HG03135 (cell line): ENCODE measurements around the gene HSPA1A.
"Not testable (repeated sequence)": the region's sequence is repeated elsewhere in the genome, so short reads cannot be mapped to it uniquely, and the experiment has no call there.

ENCODE experiments used
- ATAC-seq: cut with Tn5 transposase; IDR thresholded peaks from one replicate; pipeline ENCODE4 v1.9.1; 2021; ENCODE audit warnings: mild to moderate bottlenecking, moderate library complexity; ENCODE audit not compliant: unreplicated experiment

Gene HSPA1A

GRCh38 chr6:31780507-31781243 is 34.7 kb upstream of the HSPA1A start:
- ATAC-seq, result no peak

- ATAC-seq, result no peak
Measured at GRCh38 chr6:31781244-31782125, 33.9 kb upstream of the HSPA1A start.

- ATAC-seq, result no peak
Measured at GRCh38 chr6:31782126-31782855, 33.1 kb upstream of the HSPA1A start.

GRCh38 chr6:31784098-31784925 is 31.0 kb upstream of the HSPA1A start:
- ATAC-seq, result no peak

GRCh38 chr6:31785475-31785874 is 29.9 kb upstream of the HSPA1A start:
- ATAC-seq, result no peak

- ATAC-seq, result no peak
Measured at GRCh38 chr6:31791324-31792089, 23.8 kb upstream of the HSPA1A start.

GRCh38 chr6:31792090-31792374 is 23.3 kb upstream of the HSPA1A start:
- no peak for ATAC-seq

- ATAC-seq, result no peak
Measured at GRCh38 chr6:31792761-31793171, 22.6 kb upstream of the HSPA1A start.

- not testable (repeated sequence) for ATAC-seq
Measured at GRCh38 chr6:31793927-31794245, 21.5 kb upstream of the HSPA1A start.

- ATAC-seq, result no peak
Measured at GRCh38 chr6:31794294-31794865, 21.0 kb upstream of the HSPA1A start.

- peak; percentile 3 for ATAC-seq
Measured at GRCh38 chr6:31794866-31795615, 20.3 kb upstream of the HSPA1A start.

GRCh38 chr6:31795616-31796298 is 19.6 kb upstream of the HSPA1A start, which contains the start of gene VARS1:
VARS1 (minus strand) TSS chr6:31795752; CDS start chr6:31795217, 535 bp downstream.
- peak; percentile 62 for ATAC-seq

GRCh38 chr6:31796993-31797385 is 18.4 kb upstream of the HSPA1A start:
- no peak for ATAC-seq

GRCh38 chr6:31797588-31797987 is 17.8 kb upstream of the HSPA1A start:
- ATAC-seq, result no peak

GRCh38 chr6:31799781-31800180 is 15.6 kb upstream of the HSPA1A start:
- ATAC-seq, result no peak

GRCh38 chr6:31801031-31801927 is 14.1 kb upstream of the HSPA1A start:
- ATAC-seq, result not testable (repeated sequence)

- peak; percentile 20 for ATAC-seq
Measured at GRCh38 chr6:31805939-31806469, 9.3 kb upstream of the HSPA1A start.
